ENCODE results near the gene STIM2. TPM values are rescaled to one million over a fixed set of nuclear protein-coding genes. Genes with fewer than 3 reads are reported as not detected.

The STIM2 gene
- total RNA-seq, 2 donors from 2014 or later: 9.2 to 10.5 TPM

GRCh38 chr4:26859762-26860156 lies 882 bp upstream of the STIM2 start:
- H3K36me3 ChIP-seq: no peaks in the 10 kb centered on the region
- no peak for TF ChIP-seq CTCF (IDR thresholded peaks at IDR 0.05)
- no peak for DNase-seq (ENCODE audit: low spot score)

GRCh38 chr4:26860922-26861433 lies 337 bp downstream of the STIM2 start:
- peaks cover 0 to 65% of the 10 kb centered on the region in 2 donors for H3K4me1 ChIP-seq
- TF ChIP-seq CTCF (IDR thresholded peaks at IDR 0.05): no peak
- DNase-seq (ENCODE audit: low spot score): no peak

More at GRCh38 chr4:26859762-26860156, 882 bp upstream of the STIM2 start:
- Histone ChIP-seq H3K27ac (peak overlapping the region in 1 of 2 donors; percentile 91), H3K9me3 (no peaks in the 10 kb centered on the region), H3K4me3 (peak overlapping the region; percentile 73 to 92), H3K27me3 (no peaks in the 10 kb centered on the region), H3K4me1 (peaks cover 0 to 58% of the 10 kb centered on the region in 2 donors)

DNA sequence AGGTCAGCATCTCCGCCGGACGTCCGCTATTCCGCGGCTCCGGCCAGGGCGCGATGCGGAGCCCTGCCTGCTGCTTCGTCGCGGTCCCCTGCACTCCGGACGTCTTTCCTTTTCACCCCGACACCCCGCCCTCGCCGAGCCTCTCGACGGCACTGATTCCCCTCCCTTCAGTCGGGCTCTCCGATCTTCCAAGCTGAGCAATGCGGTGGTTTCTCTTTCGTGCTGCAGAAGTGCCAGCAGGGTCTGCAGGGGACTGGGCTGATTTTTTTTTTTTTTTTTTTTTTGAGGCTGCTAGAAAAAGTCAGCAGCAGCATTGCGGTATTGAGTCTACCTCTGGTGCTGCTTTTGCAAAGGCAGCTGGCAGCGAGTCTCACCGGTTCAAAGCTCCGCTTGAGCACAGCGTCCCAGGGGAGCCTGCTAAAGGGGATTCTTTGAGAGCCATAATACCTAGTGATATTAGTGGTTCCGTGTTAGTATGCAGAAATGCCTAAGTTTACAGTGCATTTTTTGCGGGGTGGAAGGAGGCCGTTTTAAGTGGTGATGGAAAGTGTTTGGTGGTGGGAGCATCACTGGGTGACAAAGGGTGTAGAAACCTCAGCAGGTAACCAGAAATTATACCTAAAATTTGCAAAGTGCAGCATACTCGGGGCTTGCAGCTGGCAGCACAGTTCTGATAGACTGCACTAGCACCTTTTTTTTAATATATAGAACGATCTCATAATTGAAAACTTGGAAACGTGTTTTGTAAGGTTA lies 969 bp downstream of the STIM2 start:
- peak; percentile 70 for DNase-seq (ENCODE audit: low spot score)
- no peaks in the 10 kb centered on the region for H3K9me3 ChIP-seq
- TF ChIP-seq CTCF (IDR thresholded peaks at IDR 0.05): no peak
- no peaks in the 10 kb centered on the region for H3K36me3 ChIP-seq
- H3K27ac ChIP-seq: peak overlapping the region; percentile 91 to 94
- peak overlapping the region; percentile 73 to 92 for H3K4me3 ChIP-seq
- no peaks in the 10 kb centered on the region for H3K27me3 ChIP-seq
- peaks cover 0 to 65% of the 10 kb centered on the region in 2 donors for H3K4me1 ChIP-seq

More at GRCh38 chr4:26860922-26861433, 337 bp downstream of the STIM2 start:
- no peaks in the 10 kb centered on the region for H3K36me3 ChIP-seq
- H3K27ac ChIP-seq: peak overlapping the region; percentile 91 to 94
- peak overlapping the region; percentile 73 to 92 for H3K4me3 ChIP-seq
- H3K27me3 ChIP-seq: no peaks in the 10 kb centered on the region
- H3K9me3 ChIP-seq: no peaks in the 10 kb centered on the region

DNA sequence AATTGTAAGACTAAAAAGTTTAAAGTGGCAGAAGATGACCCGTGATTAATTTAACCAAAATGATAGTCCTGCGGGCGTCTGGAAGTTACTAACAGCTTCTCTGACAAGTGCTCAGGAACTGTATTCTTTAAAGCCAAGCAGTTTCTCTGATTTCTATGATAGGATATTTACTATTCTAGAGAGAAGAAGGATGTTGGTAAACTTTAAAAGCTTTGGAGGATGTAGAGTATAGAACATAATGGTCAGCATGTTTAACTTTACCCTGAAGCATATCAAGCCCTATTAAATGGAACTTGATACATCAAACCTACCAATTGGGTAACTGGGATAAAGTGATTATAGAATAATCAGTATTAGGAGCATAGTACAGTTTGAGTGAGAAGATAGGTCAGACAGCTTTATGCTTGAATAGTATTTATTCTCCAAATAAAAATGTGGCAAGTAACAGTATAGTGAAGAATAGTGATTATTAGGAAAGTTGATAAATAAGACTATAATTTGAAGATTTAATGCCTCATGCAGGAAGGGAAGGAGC lies 1.8 kb downstream of the STIM2 start:
- peak overlapping the region; percentile 73 to 92 for H3K4me3 ChIP-seq
- no peaks in the 10 kb centered on the region for H3K9me3 ChIP-seq
- no peak for DNase-seq (ENCODE audit: low spot score)
- H3K4me1 ChIP-seq: peaks cover 0 to 60% of the 10 kb centered on the region in 2 donors
- H3K27me3 ChIP-seq: no peaks in the 10 kb centered on the region
- TF ChIP-seq CTCF (IDR thresholded peaks at IDR 0.05): no peak
- H3K36me3 ChIP-seq: no peaks in the 10 kb centered on the region
- H3K27ac ChIP-seq: peak overlapping the region; percentile 91 to 94

- TF ChIP-seq CTCF (IDR thresholded peaks at IDR 0.05): no peak
- no peak overlapping the region for H3K27ac ChIP-seq
- H3K36me3 ChIP-seq: no peaks in the 10 kb centered on the region
- no peaks in the 10 kb centered on the region for H3K27me3 ChIP-seq
- H3K4me1 ChIP-seq: peaks cover 0 to 56% of the 10 kb centered on the region in 2 donors
- no peak for DNase-seq (ENCODE audit: low spot score)
- H3K9me3 ChIP-seq: no peaks in the 10 kb centered on the region
- H3K4me3 ChIP-seq: no peak overlapping the region
These were observed 2.9 kb downstream of the STIM2 start for GRCh38 chr4:26863512-26863911.
